HCT116 (cell line): ENCODE results near the gene HNRNPK. TPM values are rescaled to one million over a fixed set of nuclear protein-coding genes. Genes with fewer than 3 reads are reported as not detected.
A peak's percentile ranks its signal among the peaks of the same experiment; 100 is the strongest.

Experiments
- ATAC-seq: fragments of 200-7000 bp; cut with Tn5 transposase; 2 replicates; pipeline ENCODE4 v1.9.1; 2020; ENCODE audit warnings: mild to moderate bottlenecking, moderate library complexity
- BruUV-seq: library from RNA; stranded (reverse); fragments of 400-500 nt; replicated peaks from 2 replicates; lab custom pipeline; 2021; lab: Mats Ljungman, UMichigan
- CTCF ChIA-PET: fragments of 300-600 bp; sonication (Branson Sonifier 250); formaldehyde crosslinking; loops from one replicate; lab custom pipeline; 2021; ENCODE audit warnings: antibody characterized with exemption; lab: Charles Lee
- POLR2A ChIA-PET: fragments of 300-600, 350-600 bp; sonication (Branson Sonifier 250); formaldehyde crosslinking; loops from one replicate; lab custom pipeline; 2021; ENCODE audit warnings: antibody characterized with exemption; lab: Charles Lee
- RAD21 ChIA-PET, 2 experiments: fragments of 300-600 bp; sonication (Branson Sonifier 250); formaldehyde crosslinking; loops; one replicate each; lab custom pipeline; 2023; ENCODE audit warnings: low total read pairs in 2 of 2; ENCODE audit not compliant: uncharacterized antibody in 2 of 2, unreplicated experiment in 2 of 2, low non-redundant PET in 1 of 2; lab: Charles Lee
- DNase-seq: peaks from one replicate; pipeline ENCODE4 v3.0.0-alpha.2; 2010; ENCODE audit warnings: low read depth, low spot score
- H2AFZ ChIP-seq: fragments of 200-600 bp; shearing (Covaris generic), sonication (generic); 2 replicates; pipeline ENCODE4 v1.6.1; 2017; ENCODE audit warnings: low read depth, mixed run types, mixed read lengths, antibody characterized with exemption, low read length; ENCODE audit not compliant: poor library complexity, severe bottlenecking
- H3K27ac ChIP-seq: 2 replicates; pipeline ENCODE4 v1.5.1; 2012; ENCODE audit warnings: low read depth, low read length
- H3K27me3 ChIP-seq: fragments of 200-600 bp; sonication (generic); 2 replicates; pipeline ENCODE4 v1.6.1; 2016; ENCODE audit warnings: mixed run types, low read length, mixed read lengths; ENCODE audit not compliant: insufficient read depth
- H3K36me3 ChIP-seq, 2 experiments: fragments of 200-500 bp in 1 of 2; fragments of 200-600 bp in 1 of 2; sonication (Bioruptor generic) in 1 of 2; sonication (generic) in 1 of 2; 2 replicates each; pipeline versions ENCODE4 v1.5.1 to v1.6.1; 2014 to 2016; ENCODE audit warnings: low read length in 2 of 2, inconsistent platforms in 1 of 2, mixed read lengths in 1 of 2, mixed run types in 1 of 2; ENCODE audit not compliant: insufficient read depth in 2 of 2, control insufficient read depth in 1 of 2
- H3K4me1 ChIP-seq, 2 experiments: fragments of 200-600 bp in 1 of 2; sonication (generic) in 1 of 2; 2 replicates each; pipeline versions ENCODE4 v1.5.1 to v1.6.1; 2012 to 2017; ENCODE audit warnings: low read length in 2 of 2, inconsistent platforms in 1 of 2, mild to moderate bottlenecking in 1 of 2, mixed read lengths in 1 of 2, mixed run types in 1 of 2, moderate library complexity in 1 of 2; ENCODE audit not compliant: insufficient read depth in 2 of 2, control insufficient read depth in 1 of 2
- H3K4me2 ChIP-seq: fragments of 200-600 bp; sonication (generic); 2 replicates; pipeline ENCODE4 v1.6.1; 2017; ENCODE audit warnings: mixed run types, low read length, mixed read lengths
- H3K4me3 ChIP-seq, 2 experiments: fragments of 200-600 bp in 1 of 2; sonication (generic) in 1 of 2; replicated peaks in 1 of 2; 2 replicates each; pipeline ENCODE4 v1.5.1; 2011 to 2016; ENCODE audit warnings: low read length in 2 of 2, control low read depth in 1 of 2, low read depth in 1 of 2, mild to moderate bottlenecking in 1 of 2, mixed read lengths in 1 of 2, mixed run types in 1 of 2
- H3K79me2 ChIP-seq: fragments of 200-600 bp; sonication (generic); 2 replicates; pipeline ENCODE4 v1.6.1; 2017; ENCODE audit warnings: mild to moderate bottlenecking, mixed run types, low read length, moderate library complexity, mixed read lengths; ENCODE audit not compliant: insufficient read depth
- H3K9ac ChIP-seq: fragments of 200-600 bp; sonication (generic); 2 replicates; pipeline ENCODE4 v1.6.1; 2016; ENCODE audit warnings: low read length, mixed read lengths
- H3K9me2 ChIP-seq: fragments of 200-600 bp; sonication (generic), shearing (Covaris generic); 2 replicates; pipeline ENCODE4 v1.6.1; 2017; ENCODE audit warnings: mixed run types, mild to moderate bottlenecking, moderate library complexity; ENCODE audit not compliant: insufficient read depth
- H3K9me3 ChIP-seq, 2 experiments: fragments of 200-500 bp in 1 of 2; fragments of 200-600 bp in 1 of 2; sonication (Bioruptor generic) in 1 of 2; sonication (generic) in 1 of 2; 2 replicates each; pipeline ENCODE4 v1.6.1; 2014 to 2017; ENCODE audit warnings: low read length in 2 of 2, mixed read lengths in 2 of 2, inconsistent platforms in 1 of 2, low read depth in 1 of 2, mild to moderate bottlenecking in 1 of 2, mixed run types in 1 of 2, moderate library complexity in 1 of 2; ENCODE audit not compliant: control insufficient read depth in 1 of 2, insufficient read depth in 1 of 2
- H4K20me1 ChIP-seq: fragments of 200-600 bp; sonication (generic), shearing (Covaris generic); 2 replicates; pipeline ENCODE4 v1.6.1; 2017; ENCODE audit warnings: mixed run types, mild to moderate bottlenecking, moderate library complexity; ENCODE audit not compliant: insufficient read depth
- CEBPB ChIP-seq: IDR thresholded peaks from 2 replicates; pipeline ENCODE4 v1.6.1; 2012; ENCODE audit warnings: low read depth
- ELF1 ChIP-seq: IDR thresholded peaks from 2 replicates; pipeline ENCODE4 v1.6.1; 2012; ENCODE audit warnings: low read depth, borderline replicate concordance
- EZH2phosphoT487 ChIP-seq: fragments of 200-600 bp; IDR thresholded peaks from 2 replicates; pipeline ENCODE4 v1.6.1; 2018; ENCODE audit warnings: antibody characterized with exemption, borderline replicate concordance
- FOSL1 ChIP-seq: IDR thresholded peaks from 2 replicates; pipeline ENCODE4 v1.6.1; 2012; ENCODE audit warnings: low read depth
- JUND ChIP-seq: IDR thresholded peaks from 2 replicates; pipeline ENCODE4 v1.6.1; 2012
- MAX ChIP-seq: IDR thresholded peaks from 2 replicates; pipeline ENCODE4 v1.6.1; 2012
- POLR2A ChIP-seq: IDR thresholded peaks from 2 replicates; pipeline ENCODE4 v1.7.0; 2011; ENCODE audit warnings: borderline replicate concordance; ENCODE audit not compliant: insufficient read depth, insufficient read length; ENCODE audit errors: extremely low read depth
- SRF ChIP-seq: IDR thresholded peaks from 2 replicates; pipeline ENCODE4 v1.6.1; 2012; ENCODE audit warnings: low read depth
- TCF7L2 ChIP-seq: IDR thresholded peaks from 2 replicates; pipeline ENCODE4 v1.7.0; 2011; ENCODE audit warnings: borderline replicate concordance, inconsistent platforms; ENCODE audit not compliant: insufficient read depth, insufficient read length; ENCODE audit errors: extremely low read depth
- ZFX ChIP-seq: fragments of 450-650 bp; IDR thresholded peaks from 2 replicates; pipeline ENCODE4 v1.6.1; 2017
- intact Hi-C: fragments of 100-400 bp; cut with micrococcal nuclease; formaldehyde crosslinking; loops from 2 replicates; pipeline ENCODE4 v1.10.0; 2022
- total RNA-seq: library from RNA; stranded (reverse); gene quantifications from one replicate; pipeline ENCODE4 v1.2.1, GENCODE V29; 2021; ENCODE audit not compliant: unreplicated experiment
- TF ChIP-seq, protein P1 (sequence below): IDR thresholded peaks from 2 replicates; pipeline ENCODE4 v1.6.1; 2012; ENCODE audit warnings: low read depth
- TF ChIP-seq, protein P2 (sequence below), 3 experiments: fragments of 200-600 bp in 1 of 3; sonication (generic) in 1 of 3; IDR thresholded peaks in 2 of 3; conservative IDR thresholded peaks in 1 of 3; 2 replicates each; pipeline ENCODE4 v1.5.1; 2012 to 2017; ENCODE audit warnings: low read depth in 2 of 3, low read length in 2 of 3, antibody characterized with exemption in 1 of 3, borderline replicate concordance in 1 of 3, control low read depth in 1 of 3, mild to moderate bottlenecking in 1 of 3, mixed read lengths in 1 of 3, mixed run types in 1 of 3, moderate library complexity in 1 of 3; ENCODE audit not compliant: insufficient read depth in 1 of 3

Gene HNRNPK
- total RNA-seq, 1 experiment from 2014 or later, result 624 TPM

GRCh38 chr9:83987402-83987791 lies 7.4 kb upstream of the HNRNPK start:
- Histone ChIP-seq H3K36me3 (0 out of 4 replicates have a peak, but pooled peaks cover 0 to 8% of the 10 kb centered on the region in 2 experiments), H3K4me3 (peak overlapping the region in 1 of 2 experiments; percentile 37; a peak in 1 of 4 replicates), H3K9ac (peak overlapping the region; percentile 46; the same call in 1 of the 2 replicates), H3K27ac (peak overlapping the region; percentile 46; the same call in 1 of the 2 replicates), H3K79me2 (peaks cover 84% of the 10 kb centered on the region), H3K4me1 (peaks cover 24 to 43% of the 10 kb centered on the region in 2 experiments), H3K9me2 (no peaks in the 10 kb centered on the region), H4K20me1 (no peaks in the 10 kb centered on the region), H2AFZ (no peak overlapping the region), H3K4me2 (peak overlapping the region; percentile 65), H3K9me3 (no peaks in the 10 kb centered on the region), H3K27me3 (no peaks in the 10 kb centered on the region)
- no TSS peak for BruUV-seq
- ChIA-PET CTCF (interaction anchor here (0.9 kb wide), 1 partner anchor 273 kb away, joined by 4 read pairs; no protein-coding TSS in a partner anchor), POLR2A (no interaction called here), RAD21 (interaction anchor here in 1 of 2 experiments (0.7 kb wide), 1 partner anchor 267 kb away, joined by 6 read pairs; no protein-coding TSS in a partner anchor)
- intact Hi-C loops, result no loop called here
- no peak for DNase-seq
- TF ChIP-seq CEBPB (no peak), EZH2phosphoT487 (no peak), ELF1 (no peak), SRF (no peak), ZFX (no peak), FOSL1 (no peak), TCF7L2 (no peak), JUND (no peak), POLR2A (no peak), MAX (no peak)
- TF ChIP-seq, protein P1, sequence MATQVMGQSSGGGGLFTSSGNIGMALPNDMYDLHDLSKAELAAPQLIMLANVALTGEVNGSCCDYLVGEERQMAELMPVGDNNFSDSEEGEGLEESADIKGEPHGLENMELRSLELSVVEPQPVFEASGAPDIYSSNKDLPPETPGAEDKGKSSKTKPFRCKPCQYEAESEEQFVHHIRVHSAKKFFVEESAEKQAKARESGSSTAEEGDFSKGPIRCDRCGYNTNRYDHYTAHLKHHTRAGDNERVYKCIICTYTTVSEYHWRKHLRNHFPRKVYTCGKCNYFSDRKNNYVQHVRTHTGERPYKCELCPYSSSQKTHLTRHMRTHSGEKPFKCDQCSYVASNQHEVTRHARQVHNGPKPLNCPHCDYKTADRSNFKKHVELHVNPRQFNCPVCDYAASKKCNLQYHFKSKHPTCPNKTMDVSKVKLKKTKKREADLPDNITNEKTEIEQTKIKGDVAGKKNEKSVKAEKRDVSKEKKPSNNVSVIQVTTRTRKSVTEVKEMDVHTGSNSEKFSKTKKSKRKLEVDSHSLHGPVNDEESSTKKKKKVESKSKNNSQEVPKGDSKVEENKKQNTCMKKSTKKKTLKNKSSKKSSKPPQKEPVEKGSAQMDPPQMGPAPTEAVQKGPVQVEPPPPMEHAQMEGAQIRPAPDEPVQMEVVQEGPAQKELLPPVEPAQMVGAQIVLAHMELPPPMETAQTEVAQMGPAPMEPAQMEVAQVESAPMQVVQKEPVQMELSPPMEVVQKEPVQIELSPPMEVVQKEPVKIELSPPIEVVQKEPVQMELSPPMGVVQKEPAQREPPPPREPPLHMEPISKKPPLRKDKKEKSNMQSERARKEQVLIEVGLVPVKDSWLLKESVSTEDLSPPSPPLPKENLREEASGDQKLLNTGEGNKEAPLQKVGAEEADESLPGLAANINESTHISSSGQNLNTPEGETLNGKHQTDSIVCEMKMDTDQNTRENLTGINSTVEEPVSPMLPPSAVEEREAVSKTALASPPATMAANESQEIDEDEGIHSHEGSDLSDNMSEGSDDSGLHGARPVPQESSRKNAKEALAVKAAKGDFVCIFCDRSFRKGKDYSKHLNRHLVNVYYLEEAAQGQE, result no peak
- TF ChIP-seq, protein P2, sequence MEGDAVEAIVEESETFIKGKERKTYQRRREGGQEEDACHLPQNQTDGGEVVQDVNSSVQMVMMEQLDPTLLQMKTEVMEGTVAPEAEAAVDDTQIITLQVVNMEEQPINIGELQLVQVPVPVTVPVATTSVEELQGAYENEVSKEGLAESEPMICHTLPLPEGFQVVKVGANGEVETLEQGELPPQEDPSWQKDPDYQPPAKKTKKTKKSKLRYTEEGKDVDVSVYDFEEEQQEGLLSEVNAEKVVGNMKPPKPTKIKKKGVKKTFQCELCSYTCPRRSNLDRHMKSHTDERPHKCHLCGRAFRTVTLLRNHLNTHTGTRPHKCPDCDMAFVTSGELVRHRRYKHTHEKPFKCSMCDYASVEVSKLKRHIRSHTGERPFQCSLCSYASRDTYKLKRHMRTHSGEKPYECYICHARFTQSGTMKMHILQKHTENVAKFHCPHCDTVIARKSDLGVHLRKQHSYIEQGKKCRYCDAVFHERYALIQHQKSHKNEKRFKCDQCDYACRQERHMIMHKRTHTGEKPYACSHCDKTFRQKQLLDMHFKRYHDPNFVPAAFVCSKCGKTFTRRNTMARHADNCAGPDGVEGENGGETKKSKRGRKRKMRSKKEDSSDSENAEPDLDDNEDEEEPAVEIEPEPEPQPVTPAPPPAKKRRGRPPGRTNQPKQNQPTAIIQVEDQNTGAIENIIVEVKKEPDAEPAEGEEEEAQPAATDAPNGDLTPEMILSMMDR (IDR thresholded peaks at IDR 0.05 in 2 of 3, conservative IDR thresholded peaks at IDR 0.05 in 1 of 3; ENCODE audit: borderline replicate concordance in 1 of 3, insufficient read depth in 1 of 3, low read depth in 2 of 3, low read length in 2 of 3), result no peak
- no peak for ATAC-seq
